Measurements from ENCODE around the gene BRI3.

BRI3 gene

GRCh38 chr7:98288064-98288823 lies 6.8 kb downstream of the BRI3 start:
- DNase-seq = no peak

DNA sequence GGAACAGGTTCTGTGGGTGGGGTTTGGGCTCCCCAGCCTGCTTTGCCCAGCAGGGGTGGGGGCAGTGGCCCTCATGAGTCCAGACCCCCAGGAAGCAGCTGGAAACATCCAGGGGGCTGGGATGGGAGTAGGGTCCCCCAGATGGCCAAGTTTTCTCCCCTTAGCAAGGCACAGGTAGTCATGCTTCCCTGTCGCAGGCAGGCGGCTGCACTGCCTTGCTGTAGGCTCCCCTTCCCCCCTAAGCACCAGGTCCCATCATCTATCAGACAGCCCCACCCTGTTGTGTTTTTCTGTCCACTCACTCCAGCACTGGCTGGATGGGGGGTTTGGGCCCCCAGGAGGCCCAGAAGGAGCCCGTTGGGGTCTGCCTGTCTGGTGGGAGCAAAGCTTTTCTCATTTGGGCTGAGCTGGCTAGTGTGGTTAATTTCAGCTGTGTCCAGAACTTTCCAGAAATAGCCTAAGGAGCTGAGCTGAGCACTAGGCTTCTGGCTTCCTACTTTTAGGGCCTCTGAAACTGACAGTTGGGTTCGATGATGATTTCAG lies 7.9 kb downstream of the BRI3 start:
- DNase-seq = no peak

DNA sequence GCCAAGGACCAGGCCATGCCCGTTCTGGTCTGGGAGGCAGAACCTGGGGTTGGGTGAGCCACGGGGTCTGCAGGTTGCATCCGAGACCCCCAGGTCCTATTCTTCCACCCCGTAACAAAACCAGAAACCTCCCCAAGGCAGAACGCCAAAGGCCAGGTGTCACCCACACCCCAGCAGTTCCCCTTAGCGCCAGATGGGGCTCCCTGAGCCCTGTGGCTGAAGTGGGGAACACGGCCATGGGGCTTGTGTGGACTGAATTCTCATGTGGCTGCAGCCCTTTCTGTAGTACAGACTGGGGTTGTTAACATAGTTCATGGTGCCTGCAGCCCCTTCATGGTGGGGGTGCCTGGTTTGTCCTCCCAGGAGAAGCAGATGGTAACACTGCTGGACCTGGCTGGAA lies 10.2 kb downstream of the BRI3 start:
- no peak for DNase-seq

DNA sequence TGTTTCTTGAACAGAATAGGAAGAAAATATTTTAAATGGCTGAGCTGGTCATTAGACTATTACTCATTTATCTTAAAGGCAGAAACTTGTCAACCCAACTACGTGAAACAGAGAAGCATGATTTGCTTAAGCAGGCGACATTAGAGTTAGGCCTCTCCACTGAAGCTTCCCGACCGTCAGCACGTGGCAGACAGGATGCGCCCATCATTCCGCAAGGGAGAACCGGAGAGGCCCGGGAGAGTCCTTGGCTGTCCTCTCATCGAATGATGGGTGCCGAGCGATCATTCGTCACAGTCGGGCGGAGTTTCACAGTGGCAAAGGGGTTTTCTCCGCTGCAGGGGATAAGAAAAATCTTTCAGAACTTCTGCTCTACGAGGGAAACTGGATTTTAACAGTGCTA lies 11.8 kb downstream of the BRI3 start:
- no peak for DNase-seq

DNA sequence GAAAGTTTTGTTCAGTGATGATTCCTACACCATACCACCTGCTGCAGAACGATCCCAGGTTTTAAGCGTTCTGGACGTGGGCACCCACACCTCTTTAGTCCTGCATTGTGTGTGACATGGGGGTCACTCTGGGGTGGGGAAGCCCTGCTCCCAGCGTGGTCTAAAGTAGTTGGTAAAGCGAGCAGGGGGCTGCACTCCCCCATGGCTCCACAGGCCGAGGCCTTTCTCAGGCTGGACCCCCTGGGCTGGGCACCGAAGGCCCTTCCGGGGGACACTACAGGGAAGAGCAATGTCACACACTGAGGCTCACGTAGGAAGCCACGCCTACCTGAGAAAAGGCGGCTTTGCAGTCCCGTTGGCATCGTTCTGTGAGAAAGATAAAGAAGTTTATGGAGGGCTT lies 12.3 kb downstream of the BRI3 start:
- DNase-seq = no peak

DNA sequence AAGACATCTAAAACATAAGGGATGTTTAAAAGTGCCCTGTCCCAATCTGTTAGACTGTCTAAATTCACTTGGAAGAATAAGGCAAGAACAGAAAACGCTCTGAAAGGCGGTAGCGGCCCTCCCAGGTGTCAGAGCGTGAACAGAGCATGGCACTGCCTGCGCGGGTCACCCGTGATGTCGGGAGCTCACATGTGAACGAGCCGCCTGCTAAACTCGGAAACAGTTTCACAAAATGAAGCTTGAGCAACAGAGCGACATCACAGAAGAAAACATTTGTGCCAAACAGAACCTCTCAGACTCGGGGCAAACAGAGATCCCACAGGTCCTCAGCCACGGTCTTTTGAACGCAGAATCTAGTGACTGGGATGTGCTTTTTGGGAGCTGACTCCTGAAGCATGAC lies 12.8 kb downstream of the BRI3 start:
- no peak for DNase-seq

DNA sequence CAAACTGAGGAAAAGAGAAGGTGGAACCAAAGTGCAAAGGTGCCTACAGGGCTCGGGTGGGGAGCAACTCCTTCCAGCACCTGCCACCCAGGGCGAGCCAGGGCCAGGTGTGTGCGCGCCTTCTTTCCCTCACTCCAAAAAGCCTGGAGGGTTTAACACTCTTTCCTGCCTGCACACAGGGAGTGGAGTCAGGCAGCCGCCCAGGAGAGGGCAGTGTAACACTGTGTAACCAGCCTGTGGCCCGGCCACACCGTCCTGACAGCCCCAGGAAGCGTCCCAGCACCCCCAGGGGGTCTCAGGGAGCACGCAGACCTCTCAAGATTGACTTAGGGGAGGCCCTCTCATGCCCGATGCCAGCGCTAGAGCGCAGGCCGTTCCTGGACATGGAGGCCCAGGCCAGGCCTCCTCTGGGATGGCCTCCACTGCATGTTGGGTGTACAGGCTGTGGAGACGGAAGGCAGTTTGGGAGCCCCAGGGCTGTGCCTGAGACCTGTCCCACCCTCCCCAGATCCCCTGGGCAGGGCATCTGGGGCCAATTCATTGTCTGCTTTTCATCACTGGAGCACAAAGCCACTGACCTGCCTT lies 13.4 kb downstream of the BRI3 start:
- peak; percentile 53 for DNase-seq

GRCh38 chr7:98295467-98296192 lies 14.1 kb downstream of the BRI3 start:
- no peak for DNase-seq

GRCh38 chr7:98296833-98297232 lies 15.3 kb downstream of the BRI3 start:
- DNase-seq = no peak

GRCh38 chr7:98297626-98298286 lies 16.3 kb downstream of the BRI3 start:
- DNase-seq = no peak

DNA sequence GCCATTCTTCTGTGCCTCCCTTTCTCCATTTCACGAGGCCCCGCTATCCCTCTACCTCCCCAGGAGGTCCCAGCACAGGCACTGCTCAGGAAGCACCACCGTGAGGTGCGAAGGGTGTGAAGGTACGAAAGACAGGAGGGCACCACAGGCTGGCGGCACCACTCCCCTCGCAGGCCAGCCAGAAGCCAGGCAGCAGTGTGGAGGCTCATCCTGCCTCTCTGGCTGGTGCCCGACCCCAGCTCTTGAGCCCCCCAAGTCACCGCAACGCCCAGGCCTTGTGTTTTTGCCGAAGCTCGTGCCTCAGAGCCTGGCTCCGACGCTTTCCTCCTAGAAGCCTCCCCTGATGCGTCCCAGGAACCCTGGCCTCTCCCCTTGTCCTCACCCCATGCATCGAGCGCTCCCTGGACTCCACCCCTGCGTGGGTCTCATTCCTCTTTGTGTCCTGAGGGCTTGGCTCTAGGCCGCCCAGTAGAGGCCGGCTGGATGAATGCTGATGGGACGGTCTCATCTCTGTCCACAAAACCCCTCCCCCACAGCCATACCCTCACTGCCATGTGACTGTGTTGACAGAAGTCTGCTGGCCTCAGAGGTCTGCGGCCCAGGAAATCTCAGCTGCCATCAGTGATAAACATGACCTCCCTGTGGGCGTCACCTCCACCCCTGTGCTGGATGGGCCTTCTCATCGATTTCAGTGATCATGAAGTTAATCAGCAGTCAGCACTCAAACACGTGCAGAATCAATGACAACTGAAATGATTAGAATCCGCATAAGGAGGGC lies 19.3 kb downstream of the BRI3 start:
- DNase-seq = no peak

DNA sequence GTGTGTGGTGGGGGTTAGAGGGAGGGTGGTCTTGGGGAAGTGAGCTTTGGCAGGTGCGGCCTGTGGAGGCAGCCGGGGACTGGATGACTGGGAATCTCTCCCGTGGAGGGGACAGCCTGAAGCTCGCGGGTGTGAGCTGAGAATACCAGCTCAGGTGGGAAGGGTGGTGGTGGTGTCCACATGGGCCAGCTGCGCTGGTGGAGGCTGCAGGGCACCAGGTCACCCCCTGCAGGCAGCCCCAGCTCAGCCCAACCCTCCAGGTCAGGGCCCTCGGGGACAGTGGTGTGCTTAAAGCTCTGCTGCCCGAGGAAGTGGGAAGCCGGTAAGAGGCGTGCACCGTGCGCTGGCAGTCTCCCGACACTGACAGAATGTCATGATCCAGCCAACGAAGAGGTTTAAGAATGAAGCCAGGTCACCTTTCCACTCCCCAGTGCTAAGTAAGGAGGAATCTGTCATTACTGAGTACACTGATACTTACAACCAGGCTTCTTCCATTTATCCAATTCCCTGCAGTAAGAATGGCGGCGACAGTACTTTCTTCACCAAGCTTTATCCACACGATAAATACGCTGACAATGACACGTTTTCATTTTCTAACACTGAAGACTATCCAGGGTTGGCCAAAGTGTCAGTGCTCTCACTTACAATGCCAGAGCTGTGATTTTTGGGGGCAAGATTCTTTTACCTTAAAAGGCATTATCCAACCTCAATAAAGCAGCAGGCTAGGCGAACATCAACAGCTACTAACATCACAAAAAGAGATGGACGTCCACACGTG lies 20.4 kb downstream of the BRI3 start:
- no peak for DNase-seq

GRCh38 chr7:98303176-98303865 lies 21.8 kb downstream of the BRI3 start:
- DNase-seq = no peak

- DNase-seq = no peak
Measured at GRCh38 chr7:98303906-98304305, 22.4 kb downstream of the BRI3 start.

DNA sequence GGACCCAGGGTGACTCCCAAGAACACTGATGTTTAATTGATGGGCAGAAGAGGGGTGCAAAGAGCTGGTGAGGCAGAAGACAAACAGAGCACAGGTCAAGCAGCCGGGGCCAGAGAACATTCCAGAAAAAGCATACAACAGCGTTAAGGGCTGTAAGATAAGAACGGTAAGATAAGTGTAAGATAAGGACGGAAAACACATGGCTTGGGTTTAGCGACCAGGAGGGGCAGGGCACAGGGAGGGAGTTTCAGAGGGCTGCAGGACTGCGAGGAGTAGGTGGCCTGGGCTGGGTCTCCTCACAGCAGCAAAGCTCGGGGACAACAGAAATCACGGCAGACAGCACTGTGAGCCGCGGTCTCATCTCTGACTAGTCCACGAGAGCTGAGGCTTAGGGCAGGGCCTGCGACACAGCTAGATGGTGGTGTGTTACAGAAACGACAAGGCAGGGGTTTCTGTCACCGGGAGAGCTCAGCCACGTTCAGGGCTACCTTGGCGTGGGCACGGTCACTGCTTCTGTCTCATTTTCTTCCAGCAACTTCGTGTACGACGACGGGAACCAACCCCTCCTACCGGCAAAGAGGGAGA lies 24.6 kb downstream of the BRI3 start:
- no peak for DNase-seq

DNA sequence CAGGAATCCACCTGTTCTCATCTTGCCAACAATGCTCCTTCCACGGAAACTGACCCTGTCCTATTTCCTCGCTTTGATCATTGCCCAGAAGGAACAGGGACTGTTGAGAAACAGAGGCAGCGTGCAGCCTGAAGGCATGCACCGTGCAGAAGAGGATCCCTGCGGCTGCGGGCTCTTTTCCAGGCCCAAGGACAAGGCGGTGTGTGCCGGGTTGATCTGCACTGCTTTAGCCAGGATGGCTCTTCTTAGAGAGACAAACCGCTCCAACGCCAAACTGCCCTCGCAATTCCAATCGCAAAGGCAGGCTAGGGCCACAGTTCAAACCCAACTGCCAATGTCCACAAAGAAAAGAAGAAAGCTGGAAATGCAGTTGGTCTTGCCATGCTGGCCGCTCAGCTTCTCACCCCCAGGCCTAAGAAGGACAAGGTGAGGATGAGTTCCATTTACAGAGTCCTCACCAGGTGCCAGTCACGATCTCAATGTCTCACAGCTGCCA lies 26.5 kb downstream of the BRI3 start:
- DNase-seq = no peak

GRCh38 chr7:98309566-98309965 lies 28.1 kb downstream of the BRI3 start:
- DNase-seq = no peak

- no peak for DNase-seq
Measured at GRCh38 chr7:98312201-98312600, 30.7 kb downstream of the BRI3 start.

DNA sequence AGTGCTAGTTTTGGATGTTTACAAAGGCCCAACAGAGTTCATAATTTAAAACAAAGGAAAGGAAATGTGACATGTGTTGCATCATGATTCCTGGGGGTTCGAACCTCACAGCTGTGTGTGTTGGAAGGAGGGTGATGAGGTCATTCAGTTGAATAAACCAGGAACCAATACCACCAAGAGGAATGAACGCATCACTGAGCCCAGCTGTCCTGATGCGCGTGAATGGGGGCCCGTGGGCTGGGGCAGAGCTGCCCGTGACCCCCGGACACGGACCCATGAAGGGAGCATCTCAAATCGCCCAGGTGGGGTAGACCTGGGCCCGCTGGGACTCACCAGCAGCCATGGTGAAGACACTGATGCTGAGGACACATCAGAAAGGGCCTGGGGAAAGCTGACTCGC lies 33.0 kb downstream of the BRI3 start:
- peak; percentile 13 for DNase-seq

- DNase-seq = no peak
Measured at GRCh38 chr7:98315318-98315993, 34.0 kb downstream of the BRI3 start.

Measured in fibroblast of skin of right quadriceps (primary cell).